GM23338 (cell line): ENCODE data around the gene HDHD5. TPM values are rescaled to one million over a fixed set of nuclear protein-coding genes. Genes with fewer than 3 reads are reported as not detected.

ENCODE experiments used
- ATAC-seq: fragments of 200-7000 bp; cut with Tn5 transposase; 3 replicates; pipeline ENCODE4 v1.9.1; 2020
- DNase-seq: peaks from one replicate; pipeline ENCODE4 v3.0.0-alpha.2; 2015; ENCODE audit warnings: low spot score
- H2AFZ ChIP-seq: fragments of 200-600 bp; sonication (generic); 2 replicates; pipeline ENCODE4 v1.8.0; 2016; ENCODE audit warnings: antibody characterized with exemption, mild to moderate bottlenecking, moderate library complexity
- H3F3A ChIP-seq: fragments of 200-600 bp; sonication (generic); replicated peaks from 2 replicates; pipeline ENCODE4 v1.8.0; 2017; ENCODE audit warnings: antibody characterized with exemption, mixed run types, low read depth
- H3K27ac ChIP-seq: fragments of 200-600 bp; sonication (generic); 2 replicates; pipeline ENCODE4 v1.6.1; 2016; ENCODE audit warnings: low read depth
- H3K27me3 ChIP-seq: fragments of 200-600 bp; sonication (generic); 2 replicates; pipeline ENCODE4 v1.8.0; 2016; ENCODE audit warnings: mild to moderate bottlenecking, mixed run types, moderate library complexity; ENCODE audit not compliant: insufficient read depth
- H3K36me3 ChIP-seq: fragments of 200-600 bp; sonication (generic); 2 replicates; pipeline ENCODE4 v1.8.0; 2016; ENCODE audit warnings: mild to moderate bottlenecking; ENCODE audit not compliant: insufficient read depth
- H3K4me1 ChIP-seq: fragments of 200-600 bp; sonication (generic); 2 replicates; pipeline ENCODE4 v1.8.0; 2016; ENCODE audit warnings: mild to moderate bottlenecking, moderate library complexity; ENCODE audit not compliant: insufficient read depth
- H3K4me2 ChIP-seq: fragments of 200-600 bp; sonication (generic); 2 replicates; pipeline ENCODE4 v1.7.1; 2017; ENCODE audit warnings: mixed run types
- H3K4me3 ChIP-seq: fragments of 200-600 bp; sonication (generic); 2 replicates; pipeline ENCODE4 v1.6.1; 2016; ENCODE audit warnings: mixed run types
- H3K79me2 ChIP-seq: fragments of 200-600 bp; sonication (generic); replicated peaks from 2 replicates; pipeline ENCODE4 v1.8.0; 2017; ENCODE audit warnings: mild to moderate bottlenecking; ENCODE audit not compliant: insufficient read depth
- H3K9me2 ChIP-seq: fragments of 200-600 bp; sonication (generic); 2 replicates; pipeline ENCODE4 v1.8.0; 2017; ENCODE audit not compliant: insufficient read depth
- H4K20me1 ChIP-seq: fragments of 200-600 bp; sonication (generic); replicated peaks from 2 replicates; pipeline ENCODE4 v1.8.0; 2017; ENCODE audit warnings: mild to moderate bottlenecking; ENCODE audit not compliant: insufficient read depth
- H3K27ac Mint-ChIP-seq: 2 replicates; pipeline ENCODE4 v1.8.0; 2020; ENCODE audit warnings: inconsistent platforms, mild to moderate bottlenecking, moderate library complexity, mixed read lengths
- H3K27me3 Mint-ChIP-seq: 3 replicates; pipeline ENCODE4 v1.8.0; 2022; ENCODE audit warnings: low read depth, mild to moderate bottlenecking, moderate library complexity, mixed read lengths, inconsistent platforms; ENCODE audit not compliant: insufficient read depth, poor library complexity
- H3K36me3 Mint-ChIP-seq: 3 replicates; pipeline ENCODE4 v1.8.0; 2021; ENCODE audit warnings: low read depth, mild to moderate bottlenecking, inconsistent platforms, moderate library complexity, mixed read lengths
- H3K4me1 Mint-ChIP-seq: 3 replicates; pipeline ENCODE4 v1.8.0; 2020; ENCODE audit warnings: mild to moderate bottlenecking, inconsistent platforms, mixed read lengths
- H3K4me3 Mint-ChIP-seq: 3 replicates; pipeline ENCODE4 v1.8.0; 2021; ENCODE audit warnings: moderate library complexity, mild to moderate bottlenecking, inconsistent platforms, mixed read lengths
- H3K9me3 Mint-ChIP-seq: 3 replicates; pipeline ENCODE4 v1.8.0; 2020; ENCODE audit warnings: moderate library complexity, mild to moderate bottlenecking, inconsistent platforms, mixed read lengths
- CREB1 ChIP-seq: fragments of 250-450 bp; sonication (Bioruptor Pico); IDR thresholded peaks from 2 replicates; pipeline ENCODE4 v1.5.0; 2020; ENCODE audit warnings: low read depth, mild to moderate bottlenecking, moderate library complexity
- CTCF ChIP-seq, 2 experiments: fragments of 200-600 bp in 1 of 2; sonication (generic) in 1 of 2; conservative IDR thresholded peaks; 2 replicates each; pipeline versions ENCODE4 v1.5.1 to v1.6.1; 2016 to 2017; ENCODE audit warnings: antibody characterized with exemption in 2 of 2, low read depth in 2 of 2, mild to moderate bottlenecking in 2 of 2, moderate library complexity in 1 of 2
- EZH2 ChIP-seq: fragments of 200-600 bp; sonication (generic); IDR thresholded peaks from one replicate; pipeline ENCODE4 v1.8.0; 2017; ENCODE audit warnings: antibody characterized with exemption, mild to moderate bottlenecking, low read depth; ENCODE audit not compliant: unreplicated experiment
- EZH2phosphoT487 ChIP-seq: fragments of 200-600 bp; sonication (generic); IDR thresholded peaks from one replicate; pipeline ENCODE4 v1.8.1; 2018; ENCODE audit warnings: antibody characterized with exemption; ENCODE audit not compliant: unreplicated experiment
- JUNB ChIP-seq: IDR thresholded peaks from one replicate; pipeline ENCODE4 v1.6.1; 2016; ENCODE audit warnings: antibody characterized with exemption; ENCODE audit not compliant: unreplicated experiment
- NANOG ChIP-seq: IDR thresholded peaks from 2 replicates; pipeline ENCODE4 v1.6.1; 2016; ENCODE audit warnings: antibody characterized with exemption, borderline replicate concordance
- POLR2AphosphoS5 ChIP-seq: IDR thresholded peaks from 2 replicates; pipeline ENCODE4 v1.6.1; 2016; ENCODE audit warnings: antibody characterized with exemption, low read depth
- REST ChIP-seq: IDR thresholded peaks from one replicate; pipeline ENCODE4 v1.6.1; 2018; ENCODE audit warnings: antibody characterized with exemption; ENCODE audit not compliant: unreplicated experiment
- STAT1 ChIP-seq: IDR thresholded peaks from one replicate; pipeline ENCODE4 v1.6.1; 2016; ENCODE audit warnings: antibody characterized with exemption; ENCODE audit not compliant: unreplicated experiment
- ZNF114 ChIP-seq: fragments of 250-450 bp; sonication (Bioruptor Pico); IDR thresholded peaks from 2 replicates; pipeline ENCODE4 v1.5.0; 2020; ENCODE audit warnings: mild to moderate bottlenecking, moderate library complexity
- ZNF331 ChIP-seq: fragments of 250-450 bp; sonication (Bioruptor Pico); IDR thresholded peaks from 2 replicates; pipeline ENCODE4 v1.5.0; 2020; ENCODE audit warnings: low read depth, mild to moderate bottlenecking, moderate library complexity
- ZNF462 ChIP-seq: fragments of 250-450 bp; sonication (Bioruptor Pico); IDR thresholded peaks from 2 replicates; pipeline ENCODE4 v1.5.0; 2020; ENCODE audit warnings: mild to moderate bottlenecking, moderate library complexity
- polyA plus RNA-seq: library from polyadenylated mRNA; unstranded; fragments of >200 nt; fragmentation: Nextera tagmentation; extraction: Ambion mirVana; gene quantifications from 2 replicates; pipeline ENCODE4 v1.2.1, GENCODE V29; 2016
- total RNA-seq: library from RNA; depleted of rRNA; stranded (reverse); fragments of >200 nt; shearing (Covaris generic); gene quantifications from 2 replicates; pipeline ENCODE4 v1.2.3, GENCODE V29; 2014
- TF ChIP-seq, protein P1 (sequence below): IDR thresholded peaks from 2 replicates; pipeline ENCODE4 v1.6.1; 2016; ENCODE audit warnings: antibody characterized with exemption

Gene HDHD5
- total and polyA plus RNA-seq, 2 experiments from 2014 or later, result 70.0 to 116 TPM

DNA sequence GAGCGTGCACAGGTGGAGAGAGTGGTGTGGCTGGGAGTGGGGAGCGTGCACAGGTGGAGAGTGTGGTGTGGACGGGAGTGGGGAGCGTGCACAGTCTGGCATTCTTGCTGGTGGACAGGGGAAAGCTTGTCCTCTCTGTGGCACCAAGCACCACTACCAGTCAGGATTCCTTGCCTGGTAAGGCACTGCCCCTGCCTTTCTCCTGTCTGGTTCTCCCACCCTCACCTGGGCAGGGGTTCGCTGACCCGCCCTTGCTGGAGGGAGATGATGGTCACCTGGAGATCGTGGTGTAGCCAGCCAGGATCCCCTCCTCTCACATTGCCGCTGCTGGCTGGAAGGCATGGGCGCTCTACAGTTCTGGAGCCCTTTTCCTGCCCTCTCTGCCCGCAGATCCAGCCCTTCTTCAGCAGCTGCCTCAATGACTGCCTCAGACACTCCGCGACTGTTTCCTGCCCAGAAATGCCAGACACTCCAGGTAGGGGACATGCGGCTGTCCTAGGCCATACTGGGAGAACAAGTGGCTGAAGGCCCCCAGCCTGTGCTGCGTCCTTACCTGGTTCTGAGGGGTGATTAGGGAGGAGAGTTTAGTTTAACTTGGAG lies 54.6 kb downstream of the HDHD5 start:
- no peaks in the 10 kb centered on the region; the same call in 1 of the 3 replicates for H3K4me1 Mint-ChIP-seq
- no peak for DNase-seq
- no peak overlapping the region; the same call in 1 of the 2 replicates for H3K27ac Mint-ChIP-seq
- no peaks in the 10 kb centered on the region for H3K9me2 ChIP-seq
- peaks cover 7% of the 10 kb centered on the region; the same call in 1 of the 3 replicates for H3K36me3 Mint-ChIP-seq
- no peak for ATAC-seq
- H3K27ac ChIP-seq, result no peak overlapping the region
- H3K9me3 Mint-ChIP-seq, result no peaks in the 10 kb centered on the region; the same call in 2 of the 3 replicates
- TF ChIP-seq CREB1 (CRISPR knock-in tag) (no peak), ZNF114 (no peak), POLR2AphosphoS5 (no peak), ZNF462 (no peak), REST (no peak), STAT1 (no peak), ZNF331 (no peak), EZH2 (no peak), NANOG (no peak), CTCF (conservative IDR thresholded peaks at IDR 0.05; ENCODE audit: low read depth in 2 of 2) (no peak), EZH2phosphoT487 (no peak), JUNB (no peak)
- TF ChIP-seq, protein P1, sequence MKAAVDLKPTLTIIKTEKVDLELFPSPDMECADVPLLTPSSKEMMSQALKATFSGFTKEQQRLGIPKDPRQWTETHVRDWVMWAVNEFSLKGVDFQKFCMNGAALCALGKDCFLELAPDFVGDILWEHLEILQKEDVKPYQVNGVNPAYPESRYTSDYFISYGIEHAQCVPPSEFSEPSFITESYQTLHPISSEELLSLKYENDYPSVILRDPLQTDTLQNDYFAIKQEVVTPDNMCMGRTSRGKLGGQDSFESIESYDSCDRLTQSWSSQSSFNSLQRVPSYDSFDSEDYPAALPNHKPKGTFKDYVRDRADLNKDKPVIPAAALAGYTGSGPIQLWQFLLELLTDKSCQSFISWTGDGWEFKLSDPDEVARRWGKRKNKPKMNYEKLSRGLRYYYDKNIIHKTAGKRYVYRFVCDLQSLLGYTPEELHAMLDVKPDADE, result no peak
- no peak overlapping the region for H2AFZ ChIP-seq
- no peak overlapping the region for H3K4me3 Mint-ChIP-seq
- no peaks in the 10 kb centered on the region for H3K79me2 ChIP-seq
- no peak overlapping the region for H3K4me3 ChIP-seq
- no peaks in the 10 kb centered on the region; the same call in 1 of the 2 replicates for H3K36me3 ChIP-seq
- H3K27me3 ChIP-seq, result no peaks in the 10 kb centered on the region
- peaks cover 4% of the 10 kb centered on the region for H3K27me3 Mint-ChIP-seq
- H4K20me1 ChIP-seq, result 0 out of 2 replicates have a peak, but pooled peaks cover 3% of the 10 kb centered on the region
- H3K4me2 ChIP-seq, result no peak overlapping the region
- no peaks in the 10 kb centered on the region for H3K4me1 ChIP-seq
- 0 out of 2 replicates have a peak, but pooled peaks cover 2% of the 10 kb centered on the region for H3F3A ChIP-seq
